Nephron progenitor cell (in vitro differentiated cells): ENCODE results near the gene CNST.
A peak's percentile ranks its signal among the peaks of the same experiment; 100 is the strongest.

Source experiments
- DNase-seq: peaks from one replicate; pipeline ENCODE4 v3.0.0; 2021
- H3K27ac Mint-ChIP-seq: 2 replicates; pipeline ENCODE4 v1.8.0; 2021; ENCODE audit warnings: mild to moderate bottlenecking, moderate library complexity, mixed read lengths
- H3K27me3 Mint-ChIP-seq: 2 replicates; pipeline ENCODE4 v1.8.0; 2021; ENCODE audit warnings: mild to moderate bottlenecking, low read depth, mixed read lengths; ENCODE audit not compliant: poor library complexity
- H3K36me3 Mint-ChIP-seq: 2 replicates; pipeline ENCODE4 v1.8.0; 2021; ENCODE audit warnings: low read depth, mixed read lengths
- H3K4me1 Mint-ChIP-seq: 2 replicates; pipeline ENCODE4 v1.8.0; 2021; ENCODE audit warnings: mixed read lengths
- H3K4me3 Mint-ChIP-seq: 2 replicates; pipeline ENCODE4 v1.8.0; 2021; ENCODE audit warnings: mild to moderate bottlenecking, moderate library complexity, mixed read lengths
- H3K9me3 Mint-ChIP-seq: 2 replicates; pipeline ENCODE4 v1.8.0; 2021; ENCODE audit warnings: mild to moderate bottlenecking, moderate library complexity, mixed read lengths
- CTCF ChIP-seq: fragments of 200-600 bp; sonication (generic); IDR thresholded peaks from 2 replicates; pipeline ENCODE4 v1.5.0; 2021; ENCODE audit warnings: antibody characterized with exemption

CNST gene

GRCh38 chr1:246661451-246661850, 95.2 kb downstream of the CNST start:
- Mint-ChIP-seq H3K9me3 (no peaks in the 10 kb centered on the region), H3K27me3 (no peaks in the 10 kb centered on the region), H3K36me3 (peaks cover 45% of the 10 kb centered on the region), H3K27ac (peak overlapping the region; percentile 83), H3K4me1 (peaks cover 16% of the 10 kb centered on the region), H3K4me3 (no peak overlapping the region)
- TF ChIP-seq CTCF = no peak
- DNase-seq = no peak

GRCh38 chr1:246667773-246668172, 101.5 kb downstream of the CNST start:
- H3K36me3 Mint-ChIP-seq = peaks cover 46% of the 10 kb centered on the region
- peaks cover 6% of the 10 kb centered on the region for H3K9me3 Mint-ChIP-seq
- DNase-seq = no peak
- no peak for TF ChIP-seq CTCF
- H3K4me1 Mint-ChIP-seq = peaks cover 18% of the 10 kb centered on the region
- H3K27me3 Mint-ChIP-seq = no peaks in the 10 kb centered on the region
- H3K27ac Mint-ChIP-seq = peak overlapping the region; percentile 22
- H3K4me3 Mint-ChIP-seq = no peak overlapping the region

GRCh38 chr1:246669659-246670058, 103.4 kb downstream of the CNST start:
- H3K9me3 Mint-ChIP-seq = peaks cover 15% of the 10 kb centered on the region
- H3K4me3 Mint-ChIP-seq = no peak overlapping the region
- peaks cover 24% of the 10 kb centered on the region for H3K4me1 Mint-ChIP-seq
- DNase-seq = no peak
- peaks cover 62% of the 10 kb centered on the region for H3K36me3 Mint-ChIP-seq
- H3K27ac Mint-ChIP-seq = peak overlapping the region; percentile 23
- H3K27me3 Mint-ChIP-seq = no peaks in the 10 kb centered on the region
- no peak for TF ChIP-seq CTCF

- H3K36me3 Mint-ChIP-seq = peaks cover 51% of the 10 kb centered on the region
- H3K4me1 Mint-ChIP-seq = peaks cover 45% of the 10 kb centered on the region
- peaks cover 3% of the 10 kb centered on the region for H3K27me3 Mint-ChIP-seq
- no peak overlapping the region for H3K4me3 Mint-ChIP-seq
- no peak for TF ChIP-seq CTCF
- DNase-seq = no peak
- H3K9me3 Mint-ChIP-seq = peaks cover 24% of the 10 kb centered on the region
- H3K27ac Mint-ChIP-seq = peak overlapping the region; percentile 35
These were observed 107.8 kb downstream of the CNST start for GRCh38 chr1:246674049-246674448.

GRCh38 chr1:246677842-246678241, 111.6 kb downstream of the CNST start:
- Mint-ChIP-seq H3K4me1 (peaks cover 77% of the 10 kb centered on the region), H3K36me3 (peaks cover 26% of the 10 kb centered on the region), H3K27me3 (peaks cover 3% of the 10 kb centered on the region), H3K27ac (peak overlapping the region; percentile 77), H3K4me3 (peak overlapping the region; percentile 18), H3K9me3 (peaks cover 17% of the 10 kb centered on the region)
- peak; percentile 28 for DNase-seq
- TF ChIP-seq CTCF = no peak
